GM21528 (cell line): ENCODE data around the gene NR2F6.

Source experiments
- ATAC-seq: cut with Tn5 transposase; IDR thresholded peaks from one replicate; pipeline ENCODE4 v1.9.1; 2021; ENCODE audit warnings: mild to moderate bottlenecking, moderate library complexity; ENCODE audit not compliant: unreplicated experiment, low FRiP score

NR2F6 gene

DNA sequence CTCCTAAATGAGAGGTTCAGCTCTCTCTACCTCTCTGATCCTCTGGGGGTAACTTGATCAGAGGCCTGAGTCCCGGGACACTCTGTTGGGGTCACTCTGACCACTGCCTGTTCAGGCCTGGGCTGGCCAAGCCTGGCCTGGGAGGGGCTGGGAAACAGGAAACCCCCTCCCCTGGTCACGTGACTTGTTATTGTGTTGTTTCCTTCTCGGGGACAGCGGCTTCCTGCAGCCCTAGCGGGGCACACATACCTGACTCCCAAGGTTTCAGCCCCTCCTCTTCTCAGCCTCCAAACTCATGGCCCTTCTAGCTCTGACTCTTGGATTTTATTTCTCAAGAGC is 18.9 kb upstream of the NR2F6 start, which contains the start of gene USHBP1:
TSS of gene USHBP1 (minus strand) at position 105 of the 339 bp plus-strand sequence. CDS start 446 bp downstream, outside the sequence.
- ATAC-seq = no peak

DNA sequence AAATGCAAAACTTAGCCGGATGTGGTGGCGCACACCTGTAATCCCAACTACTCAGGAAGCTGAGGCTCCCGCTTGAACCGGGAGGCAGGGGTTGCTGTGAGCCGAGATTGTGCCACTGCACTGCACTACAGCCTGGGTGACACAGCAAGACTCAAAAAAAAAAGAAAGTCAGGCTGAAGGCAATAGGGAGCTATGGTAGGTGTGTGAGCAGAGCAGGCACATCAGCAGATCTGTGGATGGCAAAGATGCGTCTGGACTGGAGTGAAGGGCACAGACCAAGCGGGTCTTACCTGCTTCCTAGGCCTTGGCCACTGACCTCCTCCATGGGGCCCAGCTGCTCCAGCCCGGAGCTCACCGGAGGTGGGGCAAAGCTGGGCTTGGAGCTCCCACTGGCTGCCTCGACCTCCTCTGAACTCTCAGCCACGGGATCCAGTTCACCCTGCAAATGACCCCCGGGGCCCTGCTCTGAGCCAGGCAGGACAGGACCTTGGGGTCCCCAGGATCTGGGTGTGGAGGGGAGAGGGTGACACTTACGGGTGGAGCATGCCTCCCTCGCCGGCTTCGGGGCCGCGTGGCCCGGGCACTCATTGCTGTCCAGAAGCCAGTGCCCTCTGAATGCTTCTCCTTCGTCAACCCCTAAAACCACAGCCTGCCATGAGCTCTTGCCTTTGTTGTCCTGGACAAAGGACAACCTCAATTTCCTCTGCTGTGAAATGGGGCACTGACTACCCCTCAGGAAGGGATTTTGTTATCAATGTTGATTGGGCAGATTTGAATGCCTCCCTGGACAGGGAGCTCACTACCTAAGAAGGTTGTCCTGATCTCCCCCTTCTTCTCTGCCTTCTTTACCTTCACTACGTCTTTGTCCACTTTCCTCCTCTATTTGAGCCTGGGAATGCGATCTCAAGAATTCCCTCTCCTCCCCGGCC is 18.3 kb upstream of the NR2F6 start:
- ATAC-seq = no peak

DNA sequence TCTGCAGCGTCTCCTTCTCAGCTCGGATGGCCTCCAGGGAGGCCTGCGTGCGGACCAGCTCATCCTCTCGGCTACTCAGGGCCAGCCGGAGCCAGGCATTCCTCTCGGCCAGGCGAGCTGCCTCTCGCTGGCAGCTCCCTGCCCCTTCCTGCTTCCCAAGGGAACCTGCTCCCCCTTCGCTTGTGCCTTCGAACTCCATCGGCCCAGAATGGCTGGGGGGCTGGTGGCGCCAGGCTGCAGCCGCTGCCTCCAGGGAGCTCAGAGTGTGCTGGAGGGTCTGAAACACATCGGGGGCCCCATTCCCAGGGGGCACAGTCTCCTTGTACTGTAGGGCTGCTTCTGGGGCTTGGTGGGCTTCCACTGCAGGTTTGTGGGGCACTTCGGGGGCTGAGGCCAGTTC is 16.8 kb upstream of the NR2F6 start:
- ATAC-seq = no peak

DNA sequence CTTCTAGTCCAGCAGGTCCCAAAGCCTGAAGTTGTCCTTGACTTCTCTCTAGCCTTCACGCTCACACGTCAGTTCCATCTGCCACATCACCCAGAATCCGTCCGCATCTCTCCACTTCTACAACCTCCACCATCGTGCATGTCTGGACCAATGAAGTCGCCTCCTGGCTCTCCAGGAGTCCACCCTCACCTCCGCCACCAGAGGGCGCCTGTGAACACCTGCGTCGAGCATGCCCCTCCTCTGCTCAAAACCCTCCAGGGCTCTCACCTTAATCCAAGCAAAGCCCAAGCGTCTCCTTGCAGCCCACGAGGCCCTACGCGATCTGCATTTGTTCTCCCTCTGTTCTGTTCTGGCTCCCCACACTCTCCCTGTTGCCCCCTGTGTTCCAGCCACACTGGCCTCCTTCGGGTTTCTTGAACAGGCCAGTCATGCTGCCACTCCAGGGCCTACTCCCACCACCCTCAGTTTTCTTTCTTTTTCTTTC is 15.2 kb upstream of the NR2F6 start:
- peak; percentile 54 for ATAC-seq

DNA sequence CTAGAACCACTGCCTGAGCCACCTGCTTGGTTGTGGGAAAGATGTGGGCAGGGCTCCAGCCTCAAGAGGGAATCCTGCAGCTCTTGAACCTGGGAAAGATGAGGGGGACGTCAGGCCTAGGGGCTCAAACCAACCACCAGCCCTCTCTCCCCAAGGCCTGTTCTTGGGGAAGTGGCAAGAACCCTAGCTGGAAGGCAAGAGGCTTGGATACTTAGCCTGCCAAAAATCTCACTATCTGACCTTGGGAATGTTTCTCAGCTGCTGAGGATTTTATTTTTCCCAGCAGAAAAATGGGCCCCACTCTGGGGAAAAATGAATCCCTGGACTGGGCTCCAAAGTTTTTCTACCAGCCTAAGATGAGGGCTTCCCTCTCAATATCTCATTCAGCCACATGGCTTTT is 14.2 kb upstream of the NR2F6 start:
- ATAC-seq = no peak

DNA sequence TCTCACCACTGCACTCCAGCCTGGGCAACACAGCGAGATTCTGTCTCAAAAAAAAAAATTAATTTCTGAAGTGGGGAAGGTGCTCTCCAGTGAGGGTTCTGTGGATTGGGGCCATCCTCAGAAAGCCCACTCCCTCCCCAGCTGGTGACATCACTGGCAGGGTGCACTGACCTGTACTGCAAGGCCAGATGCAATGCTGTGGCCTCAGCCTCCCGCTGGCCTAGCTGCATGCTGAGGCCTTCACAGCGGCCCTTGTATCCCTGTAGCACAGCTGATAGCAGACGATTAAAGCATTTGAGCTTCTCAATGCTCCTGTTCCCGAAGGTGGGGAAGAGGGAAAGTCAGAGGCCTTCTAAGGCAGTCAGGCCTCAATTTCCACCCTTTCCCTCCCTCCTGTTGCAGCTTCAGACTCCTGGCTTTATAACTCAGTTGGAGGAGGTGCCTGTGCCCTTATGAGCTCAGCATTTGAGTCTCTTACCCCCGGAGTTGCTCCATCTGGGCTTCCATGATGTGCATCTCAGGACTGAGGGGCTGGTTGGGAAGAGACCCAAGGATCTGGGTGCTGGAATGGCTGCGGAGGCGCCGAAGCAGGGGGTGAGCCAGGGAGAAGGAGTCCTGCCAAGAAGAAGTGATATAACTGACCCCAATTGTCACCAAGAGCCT is 13.5 kb upstream of the NR2F6 start:
- ATAC-seq = no peak

DNA sequence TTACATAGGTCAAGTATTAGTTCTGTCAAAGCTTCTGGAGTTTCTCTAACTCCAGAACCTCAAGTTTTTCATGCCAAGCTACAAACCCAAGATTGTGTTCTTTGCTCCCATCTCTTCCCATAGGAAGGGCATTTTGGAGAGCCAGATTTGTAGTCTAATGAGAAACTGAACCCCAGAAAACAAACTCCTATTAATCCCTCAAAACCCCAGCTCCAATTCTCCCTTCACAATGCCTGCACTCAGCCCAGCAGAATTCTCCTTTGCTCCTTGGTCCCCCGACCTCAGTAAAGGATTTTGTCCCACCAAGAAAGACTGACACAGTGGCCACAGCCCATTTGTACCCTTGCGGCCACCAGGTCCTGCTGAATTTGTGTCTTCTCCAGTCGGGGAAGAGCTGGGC is 10.4 kb upstream of the NR2F6 start:
- no peak for ATAC-seq

DNA sequence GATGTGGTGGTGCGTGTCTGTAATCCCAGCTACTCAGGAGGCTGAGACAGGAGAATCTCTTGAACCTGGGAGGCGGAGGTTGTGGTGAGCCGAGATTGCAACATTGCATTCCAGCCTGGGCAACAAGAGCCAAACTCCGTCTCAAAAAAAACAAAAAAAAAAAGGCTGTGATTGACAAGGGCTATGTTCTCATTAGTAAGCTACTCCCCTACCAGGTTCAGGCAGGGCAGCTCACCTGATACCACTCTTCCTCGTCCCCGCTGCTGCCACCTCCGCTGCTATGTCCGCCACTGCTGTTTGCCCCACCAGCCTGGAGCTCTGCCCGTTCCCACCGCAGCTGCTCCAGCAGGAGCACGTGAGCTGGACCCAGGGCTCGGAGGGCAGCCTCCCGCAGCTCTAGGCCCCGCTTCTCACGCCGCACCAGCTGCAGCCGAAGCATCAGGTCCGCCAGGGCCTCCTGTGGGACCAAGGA is 9.5 kb upstream of the NR2F6 start:
- ATAC-seq = no peak

DNA sequence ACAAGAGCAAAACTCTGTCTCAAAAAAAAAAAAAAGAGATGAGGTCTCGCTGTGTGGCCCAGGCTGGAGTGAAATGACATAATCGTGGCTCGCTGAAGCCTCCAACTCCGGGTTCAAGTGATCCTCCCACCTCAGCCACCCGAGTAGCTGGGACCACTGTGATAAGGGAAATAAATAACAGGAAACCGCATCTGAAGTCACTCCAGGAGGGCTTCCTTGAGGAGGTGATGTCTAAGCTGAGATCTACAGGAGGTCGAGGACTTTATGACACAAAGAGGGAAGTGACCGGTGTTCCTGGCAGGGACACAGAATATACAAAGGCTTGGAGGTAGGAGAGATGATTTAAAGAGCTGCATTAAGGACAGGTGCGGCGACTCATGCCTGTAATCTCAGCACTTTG is 8.9 kb upstream of the NR2F6 start:
- ATAC-seq = no peak

DNA sequence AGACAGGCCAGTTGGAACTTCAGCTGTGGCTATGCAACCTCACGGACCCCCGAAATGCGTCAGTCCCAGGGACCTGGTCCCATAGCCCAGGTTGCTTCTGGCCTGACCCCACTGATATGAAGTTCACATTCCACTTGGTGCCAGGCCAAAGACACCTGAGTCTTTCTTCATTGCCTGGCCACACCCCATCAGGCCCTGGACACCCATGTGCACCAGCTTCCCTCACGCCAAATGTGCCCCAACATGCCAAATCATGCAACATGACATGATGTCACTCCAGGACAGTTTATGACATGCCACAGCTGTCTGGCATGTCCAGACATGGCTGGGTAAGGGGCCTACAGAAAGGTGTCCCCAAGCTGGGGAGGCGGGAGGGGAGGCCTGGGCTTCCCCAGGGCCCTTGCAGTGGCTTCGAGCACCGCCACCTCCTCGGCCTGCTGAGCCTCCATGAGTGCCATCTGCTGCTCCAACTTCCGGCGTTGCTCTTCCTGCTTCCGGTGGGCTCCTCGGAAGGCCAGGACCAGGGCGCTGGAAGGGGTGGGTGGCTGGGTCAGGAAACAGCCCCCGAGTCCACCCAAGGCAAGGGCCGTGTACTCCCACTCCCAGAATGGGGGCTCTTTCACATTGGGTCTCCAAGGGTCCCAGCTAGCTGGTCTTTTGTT is 4.3 kb upstream of the NR2F6 start:
- ATAC-seq = no peak

DNA sequence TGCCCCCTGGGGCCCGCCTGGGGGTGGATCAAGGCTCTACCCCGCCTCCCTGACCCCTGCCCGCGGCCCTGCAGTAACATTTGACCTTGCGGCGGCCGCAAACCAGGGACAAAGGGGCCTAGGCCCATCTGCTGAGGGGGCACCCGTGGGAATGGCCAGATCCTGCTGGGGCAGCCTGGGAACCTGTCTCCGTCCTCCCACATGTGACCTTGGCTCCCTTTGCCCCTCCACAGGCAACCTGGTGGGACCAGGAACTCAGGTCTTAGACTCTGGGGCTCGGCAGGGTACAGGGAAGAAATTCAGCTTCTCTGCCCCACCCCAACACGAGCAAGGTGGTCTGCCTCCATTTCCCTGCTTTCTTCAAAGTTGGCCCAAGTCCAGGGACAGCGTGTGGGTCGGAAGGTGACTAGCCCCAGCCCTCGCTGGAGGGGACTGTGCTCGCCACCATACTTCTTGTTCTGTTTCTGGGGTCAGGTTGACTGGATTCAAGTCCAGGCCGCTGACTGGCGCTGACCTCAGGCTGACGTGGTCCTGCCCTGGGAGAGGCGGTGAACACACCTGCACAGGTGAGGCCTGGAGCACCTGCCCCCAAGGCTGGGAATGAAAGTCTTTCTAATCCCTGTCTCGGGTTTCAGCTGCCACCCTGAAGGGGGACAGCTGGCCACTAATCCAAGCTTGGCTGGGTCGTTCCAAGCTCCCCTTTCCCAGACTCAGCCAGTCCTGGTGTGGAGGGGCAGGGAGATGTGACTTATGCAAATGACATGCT is 2.5 kb upstream of the NR2F6 start:
- no peak for ATAC-seq

DNA sequence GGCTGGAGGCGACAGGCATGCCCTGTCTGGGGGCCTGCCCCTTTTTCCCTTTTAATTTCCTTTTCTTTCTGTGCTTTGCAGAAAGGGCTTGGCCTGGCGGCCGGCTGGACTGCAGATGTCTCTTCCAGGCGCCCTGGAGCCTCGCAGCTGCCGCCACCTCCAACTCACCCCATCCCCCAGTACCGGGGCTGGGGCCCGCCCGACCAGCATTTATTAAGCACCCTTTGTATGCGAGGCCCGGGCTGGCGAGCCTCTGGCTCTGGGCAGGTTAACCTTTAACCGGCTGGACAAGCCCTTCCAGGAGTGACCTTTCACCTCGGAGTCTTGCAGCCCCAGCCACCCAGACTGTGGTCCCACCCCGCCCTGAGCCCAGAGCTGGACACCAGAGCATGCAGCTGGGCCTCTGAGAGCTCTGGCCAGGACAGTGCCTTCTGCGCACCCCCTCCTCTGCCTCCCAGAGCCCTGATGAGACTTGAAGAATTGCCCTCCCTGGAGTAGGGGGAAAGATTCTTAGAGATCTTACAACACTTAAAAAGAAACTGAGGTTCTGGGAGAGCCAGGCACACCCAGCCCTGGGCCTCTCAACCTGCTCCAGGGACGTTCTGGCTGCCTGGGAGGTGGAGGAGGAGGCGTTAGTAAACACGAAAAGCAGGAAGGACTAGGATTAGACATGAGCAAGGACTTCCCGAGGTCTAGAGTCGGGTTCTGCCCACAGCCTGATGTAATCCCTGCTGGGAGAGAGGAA is 1.1 kb upstream of the NR2F6 start:
- ATAC-seq = peak; percentile 2

DNA sequence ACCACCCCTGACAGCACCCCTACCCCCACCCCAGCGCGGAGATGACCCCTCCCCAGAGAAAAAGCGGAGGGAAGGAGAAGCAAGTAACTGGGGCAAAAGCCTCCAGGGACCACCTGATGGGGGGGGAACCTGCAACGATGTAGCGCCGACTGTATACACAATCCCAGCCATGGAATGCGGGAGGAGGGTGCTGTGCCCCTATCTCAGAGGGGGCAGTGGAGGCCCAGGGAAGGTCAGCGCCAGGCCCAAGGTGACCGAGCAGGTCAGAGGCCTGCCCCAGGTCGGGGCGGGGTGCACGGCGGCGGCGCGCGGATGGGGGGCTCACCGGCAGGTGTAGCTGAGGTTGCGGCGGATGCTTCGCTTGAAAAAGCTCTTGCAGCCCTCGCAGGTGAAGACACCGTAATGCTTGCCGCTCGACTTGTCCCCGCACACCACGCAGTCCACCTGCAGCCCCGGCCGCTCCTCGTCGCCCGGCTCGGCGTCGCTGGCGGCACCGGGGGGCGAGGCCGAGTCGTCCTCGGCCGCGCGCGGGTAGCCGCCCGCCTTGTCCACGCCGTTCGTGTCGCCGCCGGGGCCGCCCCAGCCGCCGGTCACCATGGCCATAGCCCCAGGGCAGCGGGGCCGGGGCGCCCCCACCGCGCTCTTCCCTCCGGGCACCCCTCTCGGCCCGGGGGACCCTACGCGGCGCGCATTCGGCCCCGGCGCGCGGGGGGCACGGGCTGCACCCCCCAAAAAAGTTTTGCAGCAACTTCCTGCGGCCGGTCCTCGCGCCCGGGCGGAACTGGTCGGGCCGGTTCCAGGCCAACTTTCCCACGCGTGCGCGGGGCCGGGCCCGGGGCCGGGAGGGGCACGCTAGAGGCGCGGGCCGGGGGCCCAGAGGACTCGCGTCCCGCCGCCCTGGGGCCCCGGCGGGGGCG is 843 bp downstream of the NR2F6 start:
- ATAC-seq = no peak

DNA sequence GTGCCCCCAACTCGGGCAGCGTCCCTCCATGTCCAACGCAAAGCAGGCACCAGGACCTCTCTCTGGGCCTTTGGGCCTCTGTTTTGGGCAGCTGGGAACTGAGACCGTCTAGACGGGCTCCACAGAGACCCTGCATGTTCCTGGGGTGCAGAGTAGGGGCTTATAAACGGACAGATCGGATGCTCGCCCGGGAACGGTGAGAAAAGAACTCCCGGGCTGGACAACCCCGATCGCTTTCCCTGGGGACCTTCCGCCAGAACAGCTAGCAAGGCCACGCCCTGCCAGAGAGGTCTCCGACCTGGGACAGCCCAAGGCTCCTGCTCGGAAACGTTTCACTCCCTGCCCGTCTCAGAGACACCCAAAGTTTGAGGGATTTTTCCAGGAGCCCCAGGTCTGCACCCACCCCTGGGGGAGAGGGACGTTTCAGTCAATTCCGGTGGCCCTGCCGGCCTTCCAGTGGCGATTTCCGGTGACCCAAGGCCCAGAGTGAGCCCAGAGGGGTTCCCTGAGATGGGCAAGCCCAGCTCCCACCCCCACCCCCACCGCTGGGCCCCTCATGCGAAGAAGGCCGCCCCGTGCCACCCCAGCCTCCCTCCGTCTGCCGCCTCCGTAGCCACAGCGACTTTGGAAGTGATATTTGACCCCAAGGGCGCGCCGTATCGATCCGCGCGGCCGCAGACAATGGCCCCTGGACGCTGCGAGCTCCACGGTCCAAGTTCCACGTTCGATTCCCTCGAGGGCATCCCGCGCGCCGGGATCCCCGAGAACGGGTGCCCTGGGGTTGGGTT is 1.7 kb downstream of the NR2F6 start:
- no peak for ATAC-seq

DNA sequence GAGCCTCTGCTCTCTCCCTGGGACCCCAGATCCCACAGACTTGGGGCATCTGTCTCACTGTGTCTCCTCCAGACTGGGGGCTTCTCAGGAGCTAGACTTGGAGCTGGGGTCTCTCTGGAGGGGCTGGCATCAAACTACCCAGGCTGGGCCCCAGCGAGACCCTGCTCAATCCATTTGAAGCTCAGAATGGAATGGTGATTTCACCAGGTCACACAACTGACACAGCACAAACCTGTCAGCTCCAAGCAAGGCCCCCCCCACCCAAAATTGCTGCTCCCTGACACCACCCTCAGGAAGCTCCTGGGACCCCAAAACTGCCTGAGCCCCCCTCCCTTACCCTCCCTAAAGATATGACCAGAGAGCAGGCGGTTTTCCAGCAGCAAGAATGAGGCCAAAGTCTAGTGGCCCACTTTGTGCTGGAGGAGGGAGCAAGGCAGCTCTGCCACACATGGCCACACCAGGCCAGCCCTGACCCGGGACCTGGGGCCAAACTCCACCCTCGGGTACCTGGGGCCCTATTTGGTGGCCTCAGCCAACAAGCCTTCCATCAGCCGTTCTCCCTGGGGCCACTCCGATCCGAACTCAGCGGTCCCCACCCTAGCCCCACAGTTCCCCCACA is 2.4 kb downstream of the NR2F6 start:
- ATAC-seq = no peak

DNA sequence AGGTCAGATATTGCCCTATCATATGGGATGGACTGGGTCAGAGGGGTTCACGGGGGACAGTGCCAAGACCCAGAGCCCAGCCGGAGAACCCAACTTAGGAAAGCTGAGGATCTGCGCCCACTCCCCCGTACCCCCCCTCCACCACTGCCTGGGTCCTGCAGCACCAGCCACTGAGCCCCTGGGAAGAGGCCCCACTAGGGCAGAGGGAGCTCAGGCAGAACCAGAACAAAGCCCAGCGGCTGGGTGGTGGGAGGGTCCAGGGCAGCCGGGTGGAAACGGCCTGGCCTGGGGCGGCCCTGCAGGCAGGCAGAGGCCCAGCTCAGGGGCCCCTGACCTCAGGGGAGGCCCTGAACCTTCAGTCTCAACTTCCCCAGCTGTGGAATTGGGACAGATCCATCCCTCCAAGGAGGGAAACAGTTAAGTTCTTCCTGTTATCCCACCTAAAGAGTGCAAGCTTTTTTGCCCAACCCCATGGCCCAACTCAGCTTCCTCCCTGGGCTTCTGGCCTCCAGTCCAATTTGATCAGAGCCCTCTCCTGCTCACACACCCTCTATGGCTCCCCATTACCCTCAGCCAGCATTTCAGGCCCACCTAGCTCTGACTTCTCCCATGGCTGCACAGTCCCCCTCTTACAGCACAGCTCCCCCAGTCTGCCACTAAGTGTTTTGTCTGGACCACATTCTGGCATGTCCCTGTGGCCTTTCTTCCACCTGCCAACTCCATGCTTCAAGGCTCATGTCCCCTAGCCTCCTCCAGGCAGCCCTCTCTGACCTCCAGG is 3.1 kb downstream of the NR2F6 start:
- no peak for ATAC-seq
